ENCODE results near the gene GLIPR1L1. TPM values are rescaled to one million over a fixed set of nuclear protein-coding genes. Genes with fewer than 3 reads are reported as not detected.

The GLIPR1L1 gene, protein sequence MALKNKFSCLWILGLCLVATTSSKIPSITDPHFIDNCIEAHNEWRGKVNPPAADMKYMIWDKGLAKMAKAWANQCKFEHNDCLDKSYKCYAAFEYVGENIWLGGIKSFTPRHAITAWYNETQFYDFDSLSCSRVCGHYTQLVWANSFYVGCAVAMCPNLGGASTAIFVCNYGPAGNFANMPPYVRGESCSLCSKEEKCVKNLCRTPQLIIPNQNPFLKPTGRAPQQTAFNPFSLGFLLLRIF
- not detected for total RNA-seq

DNA sequence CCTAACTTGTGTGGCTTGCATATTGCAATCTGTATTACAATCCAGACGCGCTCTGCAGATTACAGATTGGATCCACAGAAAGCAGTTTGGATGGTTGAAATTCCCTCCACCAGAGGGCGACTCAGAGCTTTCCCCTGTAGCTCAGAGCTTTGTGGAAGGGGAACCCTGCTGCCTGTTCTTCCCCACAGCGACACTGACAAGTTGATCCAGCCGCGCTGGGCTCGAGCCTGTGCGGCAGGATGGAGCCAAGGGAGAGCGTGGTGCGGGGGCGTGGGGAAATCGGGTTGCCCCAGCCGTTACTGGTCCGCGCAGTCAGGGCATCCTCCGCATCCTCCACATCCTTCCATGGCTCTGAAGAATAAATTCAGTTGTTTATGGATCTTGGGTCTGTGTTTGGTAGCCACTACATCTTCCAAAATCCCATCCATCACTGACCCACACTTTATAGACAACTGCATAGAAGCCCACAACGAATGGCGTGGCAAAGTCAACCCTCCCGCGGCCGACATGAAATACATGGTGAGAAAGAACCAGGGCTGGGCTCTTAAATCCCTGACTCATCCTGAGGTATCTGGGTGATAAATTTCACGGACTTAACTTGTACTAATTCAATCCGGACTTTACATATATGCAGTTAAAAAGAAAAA lies at the start of gene GLIPR1L1:
GLIPR1L1 (plus strand) TSS at position 287 of the 647 bp plus-strand sequence; CDS start at position 346, 59 bp downstream.
- H3K4me3 ChIP-seq (ENCODE audit: low read length): no peak within 1 kb of the TSS
- peaks cover 12% of the 10 kb centered on the region for H3K27me3 ChIP-seq (ENCODE audit: insufficient read depth, low read length)

DNA sequence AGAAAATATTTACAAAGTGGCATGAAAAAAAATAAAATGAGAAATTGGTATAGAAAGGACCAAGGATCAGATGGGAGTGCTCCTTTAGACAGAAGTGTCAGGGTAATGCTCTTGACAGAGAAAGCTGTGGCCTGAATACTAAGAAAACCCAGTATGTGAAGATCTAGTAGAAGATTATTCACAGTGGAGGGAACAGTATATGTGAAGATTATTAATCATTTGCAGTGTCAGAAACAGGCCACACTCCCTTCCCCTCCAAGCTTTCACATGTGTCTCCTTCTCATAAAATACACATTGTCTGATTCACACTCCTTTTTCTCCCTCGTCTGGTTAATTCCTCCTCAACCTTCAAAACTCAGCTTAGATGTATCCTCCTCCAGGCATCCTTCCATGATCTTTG lies 45.6 kb upstream of the GLIPR1L1 start:
- H3K9me3 ChIP-seq (ENCODE audit: low read depth, low read length): no peaks in the 10 kb centered on the region
- no peak overlapping the region for H3K4me3 ChIP-seq (ENCODE audit: low read length)
- no peaks in the 10 kb centered on the region for H3K4me1 ChIP-seq (ENCODE audit: insufficient read depth, low read length)
- no peaks in the 10 kb centered on the region for H3K27me3 ChIP-seq (ENCODE audit: insufficient read depth, low read length)

More for the DNA sequence above, at the start of gene GLIPR1L1:
- H3K4me1 ChIP-seq (ENCODE audit: insufficient read depth, low read length): peaks cover 18% of the 10 kb centered on the region
- no peaks in the 10 kb centered on the region for H3K9me3 ChIP-seq (ENCODE audit: low read depth, low read length)

DNA sequence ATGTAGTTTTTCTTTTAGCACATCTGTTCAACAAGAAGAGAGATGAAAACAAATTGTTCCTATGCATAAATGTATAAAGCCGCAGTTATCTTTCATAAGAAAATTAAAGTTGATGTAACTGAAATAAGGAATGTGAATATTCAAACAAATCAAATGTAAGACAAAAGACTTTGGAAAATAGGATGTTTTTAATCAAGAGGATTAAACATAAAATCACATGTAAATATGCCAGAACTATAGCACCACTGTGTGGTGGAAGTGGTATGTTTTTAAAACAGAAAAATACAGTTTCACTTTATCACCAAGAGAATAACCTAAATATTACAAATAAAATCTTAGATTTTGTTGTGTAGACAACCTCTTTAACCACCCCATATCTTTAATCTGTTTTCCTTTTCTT lies 44.7 kb upstream of the GLIPR1L1 start:
- H3K9me3 ChIP-seq (ENCODE audit: low read depth, low read length): no peaks in the 10 kb centered on the region
- no peak overlapping the region for H3K4me3 ChIP-seq (ENCODE audit: low read length)
- no peaks in the 10 kb centered on the region for H3K4me1 ChIP-seq (ENCODE audit: insufficient read depth, low read length)
- no peaks in the 10 kb centered on the region for H3K27me3 ChIP-seq (ENCODE audit: insufficient read depth, low read length)

DNA sequence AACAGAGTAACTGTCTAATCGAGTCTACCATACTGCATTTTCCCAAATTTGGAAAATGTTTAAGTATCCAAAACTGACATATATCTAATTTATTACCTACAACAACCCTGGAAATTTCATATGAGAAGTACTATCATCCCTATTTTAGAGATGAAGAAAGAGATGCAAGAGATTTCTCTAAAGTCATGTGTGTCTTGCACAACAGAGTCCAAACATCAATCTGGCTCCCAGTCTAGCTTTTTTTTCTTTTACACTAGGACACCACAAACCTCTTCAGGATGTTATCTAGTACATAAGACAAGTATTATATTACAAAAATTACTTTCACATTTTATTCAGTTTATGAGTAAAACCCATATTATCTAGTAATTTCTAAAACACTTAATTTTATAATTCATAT lies 43.5 kb upstream of the GLIPR1L1 start:
- no peaks in the 10 kb centered on the region for H3K27me3 ChIP-seq (ENCODE audit: insufficient read depth, low read length)
- no peaks in the 10 kb centered on the region for H3K9me3 ChIP-seq (ENCODE audit: low read depth, low read length)
- H3K4me1 ChIP-seq (ENCODE audit: insufficient read depth, low read length): no peaks in the 10 kb centered on the region
- no peak overlapping the region for H3K4me3 ChIP-seq (ENCODE audit: low read length)

DNA sequence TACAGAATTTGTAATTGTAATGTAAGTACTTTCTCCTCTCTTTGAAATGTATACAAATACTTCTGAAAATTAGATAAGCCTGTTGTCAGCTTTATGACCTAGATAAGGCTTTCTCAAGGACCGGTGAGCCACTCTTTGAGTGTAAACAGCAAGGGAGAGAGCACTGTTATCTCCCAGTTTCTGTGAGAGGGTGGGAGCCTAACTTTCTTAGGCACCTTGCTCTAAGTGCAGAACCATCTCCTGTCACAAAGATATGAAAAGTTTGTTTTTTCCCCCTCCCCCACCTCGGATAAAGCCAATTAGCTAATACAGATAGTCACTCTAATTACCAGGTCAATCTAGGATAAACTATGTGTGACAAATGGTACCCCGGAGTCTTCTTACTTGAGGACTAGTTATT lies 40.1 kb upstream of the GLIPR1L1 start:
- no peaks in the 10 kb centered on the region for H3K4me1 ChIP-seq (ENCODE audit: insufficient read depth, low read length)
- no peaks in the 10 kb centered on the region for H3K27me3 ChIP-seq (ENCODE audit: insufficient read depth, low read length)
- no peak overlapping the region for H3K4me3 ChIP-seq (ENCODE audit: low read length)
- H3K9me3 ChIP-seq (ENCODE audit: low read depth, low read length): no peaks in the 10 kb centered on the region

DNA sequence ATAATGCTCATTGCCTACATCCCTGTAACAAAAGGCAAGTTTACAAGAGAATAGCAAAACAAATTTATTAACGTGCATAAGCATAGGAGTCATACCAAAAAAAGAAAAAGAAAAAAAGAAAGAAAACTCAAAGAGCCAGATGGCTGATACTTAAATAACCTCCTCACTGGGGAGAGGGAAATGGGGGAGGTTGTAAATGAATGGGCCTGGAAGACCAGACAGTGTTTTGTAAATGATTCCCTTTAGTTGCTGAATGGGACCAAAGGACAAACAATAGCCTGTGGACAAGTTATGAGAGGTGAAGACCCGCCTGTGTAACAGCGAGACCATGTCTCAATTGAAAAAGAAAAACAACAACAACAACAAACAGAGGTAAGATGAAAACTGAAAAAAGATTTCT lies 39.7 kb upstream of the GLIPR1L1 start:
- no peaks in the 10 kb centered on the region for H3K4me1 ChIP-seq (ENCODE audit: insufficient read depth, low read length)
- no peak overlapping the region for H3K4me3 ChIP-seq (ENCODE audit: low read length)
- H3K9me3 ChIP-seq (ENCODE audit: low read depth, low read length): no peaks in the 10 kb centered on the region
- H3K27me3 ChIP-seq (ENCODE audit: insufficient read depth, low read length): no peaks in the 10 kb centered on the region

DNA sequence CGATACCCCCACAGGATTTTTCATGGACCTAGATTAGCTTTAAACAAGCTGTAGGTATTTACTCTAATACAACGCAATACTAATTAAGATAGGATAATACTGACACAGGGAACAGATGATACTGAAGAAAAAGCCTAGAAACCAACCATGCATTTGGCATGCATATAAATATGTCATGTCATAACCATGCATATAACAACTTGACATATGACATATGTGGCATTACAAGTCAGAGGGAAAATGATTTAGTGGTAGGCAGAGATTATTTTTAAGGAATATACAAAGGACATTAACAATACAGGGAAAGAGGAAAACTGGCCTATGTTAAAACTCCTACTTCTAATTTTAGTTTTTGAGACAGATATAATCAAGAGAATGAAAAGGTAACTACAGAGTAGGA lies 32.2 kb upstream of the GLIPR1L1 start:
- Histone ChIP-seq H3K27me3 (ENCODE audit: insufficient read depth, low read length) (no peaks in the 10 kb centered on the region), H3K9me3 (ENCODE audit: low read depth, low read length) (no peaks in the 10 kb centered on the region), H3K4me3 (ENCODE audit: low read length) (no peak overlapping the region), H3K4me1 (ENCODE audit: insufficient read depth, low read length) (no peaks in the 10 kb centered on the region)

DNA sequence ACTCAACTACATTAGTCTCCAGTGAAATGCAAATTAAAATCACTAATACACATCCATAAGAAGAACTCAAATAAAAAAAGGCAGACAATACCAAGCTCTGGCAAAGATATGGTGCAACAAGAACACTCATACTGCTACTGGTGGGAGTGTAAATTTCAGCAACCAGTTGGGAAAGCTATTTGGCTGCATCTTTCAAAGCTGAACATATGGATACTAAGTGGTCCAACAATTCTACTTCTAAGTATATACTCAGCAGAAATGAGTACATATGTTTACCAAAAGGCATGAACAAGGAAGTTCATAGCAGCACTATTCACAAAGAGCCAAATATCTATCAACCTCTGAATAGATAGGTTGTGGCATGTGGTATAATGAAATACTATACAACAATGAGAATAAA lies 31.7 kb upstream of the GLIPR1L1 start:
- H3K27me3 ChIP-seq (ENCODE audit: insufficient read depth, low read length): no peaks in the 10 kb centered on the region
- H3K4me3 ChIP-seq (ENCODE audit: low read length): no peak overlapping the region
- H3K4me1 ChIP-seq (ENCODE audit: insufficient read depth, low read length): no peaks in the 10 kb centered on the region
- no peaks in the 10 kb centered on the region for H3K9me3 ChIP-seq (ENCODE audit: low read depth, low read length)

DNA sequence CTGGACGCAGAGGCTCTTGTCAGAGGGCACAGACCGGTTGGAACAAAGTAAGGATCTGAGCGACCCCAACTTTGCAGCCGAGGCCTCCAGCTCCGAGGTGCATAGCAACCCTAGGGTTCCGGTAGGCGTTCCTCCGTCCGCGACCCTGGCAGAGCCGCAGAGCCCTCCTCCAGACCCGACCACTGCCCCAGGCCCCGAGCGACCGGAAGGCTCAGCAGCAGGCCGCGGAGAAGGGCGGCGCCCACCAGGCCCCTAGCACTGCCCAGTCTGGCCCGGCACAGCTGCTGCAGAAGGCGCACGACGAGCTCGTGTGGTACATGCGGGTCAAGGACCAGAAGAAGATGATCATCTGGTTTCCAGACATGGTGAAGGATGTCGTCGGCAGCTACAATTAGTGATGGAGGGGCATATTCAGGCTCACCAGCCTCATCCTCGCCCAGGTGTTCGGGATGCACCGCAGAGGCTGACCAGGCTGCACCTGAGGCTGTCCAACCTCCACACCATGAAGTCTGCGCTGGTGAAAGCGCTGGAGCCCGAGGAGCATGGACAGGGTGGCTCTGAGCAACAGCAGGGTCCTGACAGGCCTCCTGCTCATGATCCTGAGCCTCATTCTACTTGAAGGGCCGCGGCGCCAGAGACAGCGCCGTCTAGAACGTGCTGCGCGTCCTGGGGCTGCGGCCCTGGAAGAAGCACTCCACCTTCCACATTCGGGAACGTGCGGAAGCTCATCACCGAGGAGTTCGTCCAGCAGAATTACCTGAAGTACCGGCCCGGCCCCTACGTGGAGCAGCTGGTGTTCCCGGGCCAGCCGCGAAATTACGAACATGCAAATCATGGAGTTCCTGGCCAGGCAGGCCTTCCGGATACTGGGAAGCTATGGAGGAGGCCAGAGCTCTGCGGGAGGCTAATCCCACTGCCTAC lies 28.8 kb upstream of the GLIPR1L1 start:
- H3K27me3 ChIP-seq (ENCODE audit: insufficient read depth, low read length): no peaks in the 10 kb centered on the region
- H3K9me3 ChIP-seq (ENCODE audit: low read depth, low read length): no peaks in the 10 kb centered on the region
- no peak overlapping the region for H3K4me3 ChIP-seq (ENCODE audit: low read length)
- H3K4me1 ChIP-seq (ENCODE audit: insufficient read depth, low read length): no peaks in the 10 kb centered on the region

DNA sequence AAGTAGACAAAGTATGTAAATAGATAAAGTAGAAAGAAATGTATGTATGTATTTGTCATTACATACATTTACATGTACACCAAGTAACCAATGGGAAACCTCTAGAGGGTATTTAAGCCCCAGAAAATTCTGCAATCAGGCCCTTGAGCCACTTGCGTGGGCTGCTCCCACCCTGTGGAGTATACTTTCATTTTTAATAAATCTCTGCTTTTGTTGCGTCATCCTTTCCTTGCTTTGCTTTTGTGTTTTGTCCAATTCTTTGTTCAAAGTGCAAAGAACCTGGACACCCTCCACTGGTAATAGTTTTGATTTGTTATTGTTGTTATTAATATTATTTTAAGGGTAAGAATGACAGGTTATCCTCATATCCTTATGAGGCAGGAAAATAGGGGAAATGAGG lies 26.2 kb upstream of the GLIPR1L1 start:
- H3K4me1 ChIP-seq (ENCODE audit: insufficient read depth, low read length): no peaks in the 10 kb centered on the region
- no peak overlapping the region for H3K4me3 ChIP-seq (ENCODE audit: low read length)
- H3K27me3 ChIP-seq (ENCODE audit: insufficient read depth, low read length): no peaks in the 10 kb centered on the region
- no peaks in the 10 kb centered on the region for H3K9me3 ChIP-seq (ENCODE audit: low read depth, low read length)

DNA sequence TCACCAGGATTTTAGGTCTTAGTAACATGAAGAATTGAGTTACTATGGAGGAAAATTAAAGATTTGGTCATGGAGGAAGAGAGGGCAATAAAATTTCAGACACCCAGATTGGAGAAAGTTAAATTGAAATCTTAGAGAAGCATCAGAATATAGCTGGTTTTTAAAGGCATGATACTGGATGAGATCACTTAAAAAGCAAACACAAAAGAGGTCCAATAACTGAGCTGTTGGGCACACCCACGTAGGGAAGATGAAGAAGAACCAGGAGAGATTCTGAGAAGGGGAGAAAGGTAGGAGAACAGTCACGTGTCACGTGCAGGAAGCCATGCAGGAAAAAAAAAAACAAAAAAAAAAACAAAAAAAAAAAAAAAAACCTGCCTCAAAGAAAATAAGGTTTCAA lies 23.1 kb upstream of the GLIPR1L1 start:
- H3K27me3 ChIP-seq (ENCODE audit: insufficient read depth, low read length): no peaks in the 10 kb centered on the region
- no peak overlapping the region for H3K4me3 ChIP-seq (ENCODE audit: low read length)
- H3K9me3 ChIP-seq (ENCODE audit: low read depth, low read length): no peaks in the 10 kb centered on the region
- H3K4me1 ChIP-seq (ENCODE audit: insufficient read depth, low read length): no peaks in the 10 kb centered on the region

DNA sequence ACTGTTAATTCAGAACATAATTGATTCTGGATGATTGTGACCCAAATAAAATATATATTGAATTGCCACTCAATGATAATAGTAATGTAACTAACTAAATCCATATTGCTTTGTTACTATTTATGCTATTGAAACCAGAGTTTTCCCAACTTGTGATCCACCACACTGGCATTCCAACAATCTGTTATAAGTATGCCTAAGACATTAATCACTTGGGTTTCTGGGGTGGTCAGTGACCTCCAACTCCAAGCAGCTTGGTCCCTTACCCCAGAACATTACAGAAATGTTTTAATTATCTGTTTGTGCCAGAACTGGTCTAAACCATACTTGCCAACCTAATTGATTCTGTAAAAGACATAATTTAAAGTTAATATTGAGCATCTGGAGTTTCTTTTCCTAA lies 19.0 kb upstream of the GLIPR1L1 start:
- Histone ChIP-seq H3K4me3 (ENCODE audit: low read length) (no peak overlapping the region), H3K9me3 (ENCODE audit: low read depth, low read length) (no peaks in the 10 kb centered on the region), H3K27me3 (ENCODE audit: insufficient read depth, low read length) (no peaks in the 10 kb centered on the region), H3K4me1 (ENCODE audit: insufficient read depth, low read length) (no peaks in the 10 kb centered on the region)

DNA sequence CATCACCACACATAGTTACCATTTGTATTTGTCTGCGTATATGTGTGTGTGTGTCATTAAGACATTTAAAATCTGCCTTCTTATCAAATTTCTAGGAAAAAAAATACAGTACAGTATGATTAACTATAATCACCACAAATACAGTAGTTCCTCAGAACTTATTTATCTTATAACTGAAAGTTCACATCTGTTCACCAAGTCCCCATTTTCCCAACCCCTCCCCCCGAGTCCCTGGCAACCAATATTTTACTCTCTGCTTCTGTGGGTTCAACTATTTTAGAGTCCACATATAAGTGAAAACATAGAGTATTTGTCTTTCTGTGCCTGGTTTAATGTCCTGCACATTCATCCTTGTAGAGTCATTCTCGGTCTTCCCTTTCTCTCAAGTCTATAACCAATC lies 16.7 kb upstream of the GLIPR1L1 start:
- Histone ChIP-seq H3K4me3 (ENCODE audit: low read length) (no peak overlapping the region), H3K9me3 (ENCODE audit: low read depth, low read length) (no peaks in the 10 kb centered on the region), H3K27me3 (ENCODE audit: insufficient read depth, low read length) (no peaks in the 10 kb centered on the region), H3K4me1 (ENCODE audit: insufficient read depth, low read length) (no peaks in the 10 kb centered on the region)

DNA sequence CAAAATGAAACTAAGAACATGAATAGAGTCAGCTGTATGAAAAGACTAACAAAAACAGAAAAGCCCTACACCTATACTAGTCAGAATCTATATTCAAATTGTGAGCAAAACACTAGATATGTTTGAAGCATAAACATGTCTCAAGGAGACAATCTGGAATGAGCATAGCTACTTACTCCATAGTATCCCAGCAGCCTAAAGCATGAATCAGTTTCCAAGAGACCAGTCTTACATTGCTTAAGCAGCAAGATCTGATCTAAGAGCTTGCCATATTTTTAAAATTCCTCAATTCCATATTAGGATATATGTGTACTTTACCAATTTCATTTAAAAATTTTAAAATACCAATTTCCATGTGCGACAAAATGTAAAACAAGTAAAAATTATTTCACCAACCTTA lies 12.0 kb upstream of the GLIPR1L1 start:
- H3K4me3 ChIP-seq (ENCODE audit: low read length): no peak overlapping the region
- H3K4me1 ChIP-seq (ENCODE audit: insufficient read depth, low read length): no peaks in the 10 kb centered on the region
- peaks cover 8% of the 10 kb centered on the region for H3K27me3 ChIP-seq (ENCODE audit: insufficient read depth, low read length)
- no peaks in the 10 kb centered on the region for H3K9me3 ChIP-seq (ENCODE audit: low read depth, low read length)

DNA sequence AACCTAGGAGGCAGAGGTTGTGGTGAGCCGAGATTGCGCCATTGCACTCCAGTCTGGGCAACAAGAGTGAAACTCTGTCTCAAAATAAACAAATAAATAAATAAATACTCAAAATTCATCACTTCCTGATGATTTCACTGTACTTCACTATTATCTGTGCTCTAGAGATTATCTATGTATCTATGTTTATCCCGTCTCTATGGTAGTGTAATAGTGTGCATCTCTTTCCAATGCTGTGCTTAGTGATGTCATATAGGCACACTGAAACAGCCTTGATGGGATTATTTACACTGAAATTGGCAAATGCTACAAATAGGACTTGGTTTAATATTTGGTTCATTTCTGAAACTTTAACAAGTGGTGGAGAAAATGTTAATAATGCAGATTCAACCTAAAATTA lies 10.8 kb upstream of the GLIPR1L1 start:
- no peak overlapping the region for H3K4me3 ChIP-seq (ENCODE audit: low read length)
- H3K4me1 ChIP-seq (ENCODE audit: insufficient read depth, low read length): no peaks in the 10 kb centered on the region
- peaks cover 13% of the 10 kb centered on the region for H3K27me3 ChIP-seq (ENCODE audit: insufficient read depth, low read length)
- no peaks in the 10 kb centered on the region for H3K9me3 ChIP-seq (ENCODE audit: low read depth, low read length)

Measured in mononuclear cell (primary cell).